ENCODE data around the gene TUBB2A. TPM values are rescaled to one million over a fixed set of nuclear protein-coding genes. Genes with fewer than 3 reads are reported as not detected.
A peak's percentile ranks its signal among the peaks of the same experiment; 100 is the strongest.

Gene TUBB2A
- total RNA-seq, 6 experiments from 2014 or later = 32.8 to 136 (median 83.8) TPM

- Histone ChIP-seq H3K27ac (no peak overlapping the region), H3K36me3 (no peaks in the 10 kb centered on the region), H3K4me3 (no peak overlapping the region), H3K4me1 (no peaks in the 10 kb centered on the region), H3K27me3 (no peaks in the 10 kb centered on the region), H3K9me3 (no peaks in the 10 kb centered on the region)
- ATAC-seq (no peak), DNase-seq (no peak)
- TF ChIP-seq CTCF (IDR thresholded peaks at IDR 0.05) (no peak), POLR2A (IDR thresholded peaks at IDR 0.05) (no peak)
- intact Hi-C loops (cut with DNase I) = no loop called here
- WGBS (ENCODE audit: insufficient coverage, low coverage, low lambda C conversion rate, missing lambda C conversion rate) = 55% methylated on average over 7 of the region's 7 CpGs
Measured at GRCh38 chr6:3165631-3166534, 8.5 kb upstream of the TUBB2A start.

- H3K36me3 ChIP-seq = no peaks in the 10 kb centered on the region
- DNase-seq (no peak), ATAC-seq (no peak)
- no peak overlapping the region for H3K27ac ChIP-seq
- no peaks in the 10 kb centered on the region for H3K27me3 ChIP-seq
- TF ChIP-seq CTCF (IDR thresholded peaks at IDR 0.05) (no peak), POLR2A (IDR thresholded peaks at IDR 0.05) (no peak)
- no peaks in the 10 kb centered on the region for H3K4me1 ChIP-seq
- H3K9me3 ChIP-seq = no peaks in the 10 kb centered on the region
- H3K4me3 ChIP-seq = no peak overlapping the region
- 96% methylated on average over 5 of the region's 6 CpGs for WGBS (ENCODE audit: insufficient coverage, low coverage, low lambda C conversion rate, missing lambda C conversion rate)
- intact Hi-C loops (cut with DNase I) = no loop called here
Measured at GRCh38 chr6:3164388-3164787, 7.0 kb upstream of the TUBB2A start.

GRCh38 chr6:3163248-3163594, 5.9 kb upstream of the TUBB2A start:
- no peaks in the 10 kb centered on the region for H3K36me3 ChIP-seq
- H3K27ac ChIP-seq = peak overlapping the region in 1 of 3 donors; percentile 66
- no peaks in the 10 kb centered on the region for H3K27me3 ChIP-seq
- TF ChIP-seq POLR2A (IDR thresholded peaks at IDR 0.05) = no peak
- no peak for TF ChIP-seq CTCF (IDR thresholded peaks at IDR 0.05)
- H3K9me3 ChIP-seq = no peaks in the 10 kb centered on the region
- intact Hi-C loops (cut with DNase I) = no loop called here
- DNase-seq = no peak
- ATAC-seq = peak in 2 of 4 donors; percentile 8 to 31
- H3K4me3 ChIP-seq = peak overlapping the region; percentile 56 to 59 (median 59)
- H3K4me1 ChIP-seq = no peaks in the 10 kb centered on the region
- 17% methylated on average over 9 of the region's 13 CpGs for WGBS (ENCODE audit: insufficient coverage, low coverage, low lambda C conversion rate, missing lambda C conversion rate)

- Histone ChIP-seq H3K27me3 (no peaks in the 10 kb centered on the region), H3K4me3 (peak overlapping the region; percentile 56 to 59 (median 59)), H3K27ac (peak overlapping the region; percentile 52 to 86 (median 66)), H3K36me3 (no peaks in the 10 kb centered on the region), H3K4me1 (no peaks in the 10 kb centered on the region), H3K9me3 (no peaks in the 10 kb centered on the region)
- ATAC-seq (peak; percentile 84 to 94 (median 88)), DNase-seq (peak; percentile 81)
- intact Hi-C loops (cut with DNase I) = no loop called here
- WGBS (ENCODE audit: insufficient coverage, low coverage, low lambda C conversion rate, missing lambda C conversion rate) = 6% methylated on average over 11 of the region's 74 CpGs
- TF ChIP-seq CTCF (IDR thresholded peaks at IDR 0.05) = no peak
- TF ChIP-seq POLR2A (IDR thresholded peaks at IDR 0.05) = peak; percentile 70
Measured at GRCh38 chr6:3162565-3163247, 5.4 kb upstream of the TUBB2A start.
